H9 (cell line): ENCODE data around the gene CD79A. TPM values are rescaled to one million over a fixed set of nuclear protein-coding genes. Genes with fewer than 3 reads are reported as not detected.

Experiments used
- DNase-seq: peaks from one replicate; pipeline ENCODE4 v3.0.0-alpha.2; 2017
- H2AFZ ChIP-seq: one replicate; pipeline ENCODE4 v1.6.1; 2013; ENCODE audit warnings: mild to moderate bottlenecking, low read length, control low read depth, moderate library complexity
- H2AK5ac ChIP-seq: 2 replicates; pipeline ENCODE4 v1.6.1; 2013; ENCODE audit warnings: low read length, control low read depth, mixed read lengths; ENCODE audit not compliant: insufficient read length
- H2BK120ac ChIP-seq: one replicate; pipeline ENCODE4 v1.6.1; 2013; ENCODE audit warnings: low read depth, mild to moderate bottlenecking, low read length, control low read depth, inconsistent platforms; ENCODE audit not compliant: poor library complexity, severe bottlenecking
- H2BK12ac ChIP-seq: 2 replicates; pipeline ENCODE4 v1.6.1; 2013; ENCODE audit warnings: low read length, control low read depth, mixed read lengths, low read depth; ENCODE audit not compliant: insufficient read length
- H2BK15ac ChIP-seq: 2 replicates; pipeline ENCODE4 v1.6.1; 2013; ENCODE audit warnings: low read depth, low read length, control low read depth
- H2BK20ac ChIP-seq: one replicate; pipeline ENCODE4 v1.6.1; 2013; ENCODE audit warnings: low read depth, mild to moderate bottlenecking, low read length, control low read depth, inconsistent platforms; ENCODE audit not compliant: poor library complexity, severe bottlenecking
- H2BK5ac ChIP-seq: 2 replicates; pipeline ENCODE4 v1.6.1; 2013; ENCODE audit warnings: low read length, control low read depth, mixed read lengths; ENCODE audit not compliant: insufficient read length
- H3K14ac ChIP-seq: 2 replicates; pipeline ENCODE4 v1.6.1; 2013; ENCODE audit warnings: low read length, control low read depth; ENCODE audit not compliant: insufficient read depth
- H3K18ac ChIP-seq: 2 replicates; pipeline ENCODE4 v1.6.1; 2013; ENCODE audit warnings: low read depth, mild to moderate bottlenecking, mixed read lengths, low read length, control low read depth; ENCODE audit not compliant: insufficient read length
- H3K23ac ChIP-seq: 2 replicates; pipeline ENCODE4 v1.6.1; 2013; ENCODE audit warnings: low read length, control low read depth, mixed read lengths, low read depth; ENCODE audit not compliant: insufficient read length
- H3K23me2 ChIP-seq: 2 replicates; pipeline ENCODE4 v1.6.1; 2013; ENCODE audit warnings: low read depth, mild to moderate bottlenecking, mixed read lengths, low read length, control low read depth; ENCODE audit not compliant: insufficient read length, poor library complexity, severe bottlenecking
- H3K27ac ChIP-seq: 2 replicates; pipeline ENCODE4 v1.5.1; 2013; ENCODE audit warnings: low read length, control low read depth, mixed read lengths, low read depth; ENCODE audit not compliant: insufficient read length
- H3K27me3 ChIP-seq: 2 replicates; pipeline ENCODE4 v1.6.1; 2013; ENCODE audit warnings: low read length, control low read depth, inconsistent platforms; ENCODE audit not compliant: insufficient read depth
- H3K4ac ChIP-seq: 2 replicates; pipeline ENCODE4 v1.6.1; 2013; ENCODE audit warnings: low read depth, mild to moderate bottlenecking, control low read depth, inconsistent platforms, low read length, moderate library complexity
- H3K4me1 ChIP-seq: 2 replicates; pipeline ENCODE4 v1.6.1; 2013; ENCODE audit warnings: low read length, control low read depth, inconsistent platforms; ENCODE audit not compliant: insufficient read depth
- H3K4me2 ChIP-seq: 2 replicates; pipeline ENCODE4 v1.6.1; 2013; ENCODE audit warnings: low read length, control low read depth, mixed read lengths; ENCODE audit not compliant: insufficient read length, insufficient read depth
- H3K56ac ChIP-seq: 2 replicates; pipeline ENCODE4 v1.6.1; 2013; ENCODE audit warnings: low read depth, mild to moderate bottlenecking, mixed read lengths, low read length, control low read depth; ENCODE audit not compliant: insufficient read length
- H3K79me1 ChIP-seq: 2 replicates; pipeline ENCODE4 v1.6.1; 2013; ENCODE audit warnings: low read depth, mild to moderate bottlenecking, moderate library complexity, low read length, control low read depth, inconsistent platforms; ENCODE audit not compliant: insufficient read depth, poor library complexity, severe bottlenecking
- H3K79me2 ChIP-seq: 2 replicates; pipeline ENCODE4 v1.6.1; 2013; ENCODE audit warnings: low read length, control low read depth, inconsistent platforms; ENCODE audit not compliant: insufficient read depth
- H3K9ac ChIP-seq: 2 replicates; pipeline ENCODE4 v1.6.1; 2013; ENCODE audit warnings: low read length, control low read depth, mixed read lengths; ENCODE audit not compliant: insufficient read length; ENCODE audit errors: extremely low read depth
- H3K9me3 ChIP-seq: one replicate; pipeline ENCODE4 v1.6.1; 2013; ENCODE audit warnings: low read depth, low read length, inconsistent platforms; ENCODE audit not compliant: control insufficient read depth
- H3T11ph ChIP-seq: one replicate; pipeline ENCODE4 v1.6.1; 2013; ENCODE audit warnings: mild to moderate bottlenecking, low read length, control low read depth, inconsistent platforms
- H4K20me1 ChIP-seq: one replicate; pipeline ENCODE4 v1.6.1; 2013; ENCODE audit not compliant: control insufficient read depth, insufficient read length, insufficient read depth
- H4K5ac ChIP-seq: 2 replicates; pipeline ENCODE4 v1.6.1; 2013; ENCODE audit warnings: low read depth, mild to moderate bottlenecking, mixed read lengths, low read length, control low read depth; ENCODE audit not compliant: insufficient read length
- H4K8ac ChIP-seq: replicated peaks from 2 replicates; pipeline ENCODE4 v1.6.1; 2013; ENCODE audit warnings: low read length, control low read depth, mixed read lengths, low read depth; ENCODE audit not compliant: insufficient read length
- H4K91ac ChIP-seq: 2 replicates; pipeline ENCODE4 v1.6.1; 2013; ENCODE audit warnings: low read depth, mild to moderate bottlenecking, moderate library complexity, mixed read lengths, low read length, control low read depth; ENCODE audit not compliant: insufficient read length
- H3K27ac Mint-ChIP-seq, 3 experiments: 2 replicates in 2 of 3; 3 replicates in 1 of 3; pipeline ENCODE4 v1.8.0; 2020 to 2021; ENCODE audit warnings: mixed read lengths in 3 of 3, mild to moderate bottlenecking in 1 of 3, moderate library complexity in 1 of 3
- H3K27me3 Mint-ChIP-seq: 2 replicates; pipeline ENCODE4 v1.8.0; 2021; ENCODE audit warnings: low read depth, mild to moderate bottlenecking, moderate library complexity, mixed read lengths
- H3K36me3 Mint-ChIP-seq, 3 experiments: 2 replicates in 2 of 3; 3 replicates in 1 of 3; pipeline ENCODE4 v1.8.0; 2020 to 2021; ENCODE audit warnings: low read depth in 3 of 3, mixed read lengths in 3 of 3; ENCODE audit not compliant: insufficient read depth in 1 of 3
- H3K4me1 Mint-ChIP-seq, 2 experiments: 2 replicates each; pipeline ENCODE4 v1.8.0; 2020; ENCODE audit warnings: mixed read lengths in 2 of 2
- H3K4me3 Mint-ChIP-seq, 2 experiments: 2 replicates in 1 of 2; 3 replicates in 1 of 2; pipeline ENCODE4 v1.8.0; 2020 to 2021; ENCODE audit warnings: mild to moderate bottlenecking in 2 of 2, mixed read lengths in 2 of 2, moderate library complexity in 1 of 2
- H3K9me3 Mint-ChIP-seq, 2 experiments: 2 replicates in 1 of 2; 3 replicates in 1 of 2; pipeline ENCODE4 v1.8.0; 2020; ENCODE audit warnings: mild to moderate bottlenecking in 2 of 2, mixed read lengths in 2 of 2, moderate library complexity in 1 of 2
- WGBS: extraction: QIAGEN DNeasy Blood & Tissue Kit; methylation state at CpG from one replicate; pipeline ENCODE4 v1.1.7; 2013; ENCODE audit warnings: missing lambda C conversion rate, low lambda C conversion rate, mixed read lengths; ENCODE audit not compliant: insufficient read length; ENCODE audit errors: extremely low coverage; 5-methylcytosine and 5-hydroxymethylcytosine counted together
- total RNA-seq: library from RNA; stranded (reverse); gene quantifications from 2 replicates; pipeline ENCODE4 v1.2.1, GENCODE V29; 2021
- TF ChIP-seq, protein P1 (sequence below): fragments of 200-600 bp; sonication (generic); conservative IDR thresholded peaks from 3 replicates; pipeline ENCODE4 v1.8.0; 2021; ENCODE audit warnings: antibody characterized with exemption, mild to moderate bottlenecking

Gene CD79A
- total RNA-seq, 1 experiment from 2014 or later: 0.22 TPM

GRCh38 chr19:41928754-41929535 is 51.9 kb downstream of the CD79A start:
- Histone ChIP-seq H3K18ac (no peak overlapping the region), H2BK15ac (no peak overlapping the region), H4K5ac (no peak overlapping the region), H2BK20ac (no peak overlapping the region), H3T11ph (no peak overlapping the region), H3K4me2 (peak overlapping the region; percentile 52), H2BK5ac (no peak overlapping the region), H3K27me3 (peaks cover 94% of the 10 kb centered on the region), H2BK12ac (no peak overlapping the region), H4K91ac (no peak overlapping the region), H2AFZ (no peak overlapping the region), H3K79me1 (no peaks in the 10 kb centered on the region), H4K20me1 (no peaks in the 10 kb centered on the region), H3K23ac (no peak overlapping the region), H3K14ac (no peak overlapping the region), H3K79me2 (no peaks in the 10 kb centered on the region), H3K56ac (no peak overlapping the region), H4K8ac (no peak overlapping the region), H3K4ac (no peak overlapping the region), H3K23me2 (peaks cover 2% of the 10 kb centered on the region), H3K9ac (no peak overlapping the region), H3K4me1 (peaks cover 5% of the 10 kb centered on the region; the same call in 1 of the 2 replicates), H3K27ac (no peak overlapping the region), H2BK120ac (no peak overlapping the region), H3K9me3 (no peaks in the 10 kb centered on the region), H2AK5ac (no peak overlapping the region)
- TF ChIP-seq, protein P1, sequence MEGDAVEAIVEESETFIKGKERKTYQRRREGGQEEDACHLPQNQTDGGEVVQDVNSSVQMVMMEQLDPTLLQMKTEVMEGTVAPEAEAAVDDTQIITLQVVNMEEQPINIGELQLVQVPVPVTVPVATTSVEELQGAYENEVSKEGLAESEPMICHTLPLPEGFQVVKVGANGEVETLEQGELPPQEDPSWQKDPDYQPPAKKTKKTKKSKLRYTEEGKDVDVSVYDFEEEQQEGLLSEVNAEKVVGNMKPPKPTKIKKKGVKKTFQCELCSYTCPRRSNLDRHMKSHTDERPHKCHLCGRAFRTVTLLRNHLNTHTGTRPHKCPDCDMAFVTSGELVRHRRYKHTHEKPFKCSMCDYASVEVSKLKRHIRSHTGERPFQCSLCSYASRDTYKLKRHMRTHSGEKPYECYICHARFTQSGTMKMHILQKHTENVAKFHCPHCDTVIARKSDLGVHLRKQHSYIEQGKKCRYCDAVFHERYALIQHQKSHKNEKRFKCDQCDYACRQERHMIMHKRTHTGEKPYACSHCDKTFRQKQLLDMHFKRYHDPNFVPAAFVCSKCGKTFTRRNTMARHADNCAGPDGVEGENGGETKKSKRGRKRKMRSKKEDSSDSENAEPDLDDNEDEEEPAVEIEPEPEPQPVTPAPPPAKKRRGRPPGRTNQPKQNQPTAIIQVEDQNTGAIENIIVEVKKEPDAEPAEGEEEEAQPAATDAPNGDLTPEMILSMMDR: no peak
- Mint-ChIP-seq H3K9me3 (peaks cover 0 to 3% of the 10 kb centered on the region in 2 experiments; a peak in 3 of 5 replicates), H3K27ac (no peak overlapping the region), H3K4me1 (peaks cover 21 to 40% of the 10 kb centered on the region in 2 experiments), H3K27me3 (no peaks in the 10 kb centered on the region; the same call in 1 of the 2 replicates), H3K36me3 (no peaks in the 10 kb centered on the region), H3K4me3 (peak overlapping the region; percentile 18 to 74)
- WGBS: no CpG with 5 or more reads among the region's 29 CpGs
- DNase-seq: no peak
